Measurements from ENCODE around the gene AMER2.

AMER2 gene

DNA sequence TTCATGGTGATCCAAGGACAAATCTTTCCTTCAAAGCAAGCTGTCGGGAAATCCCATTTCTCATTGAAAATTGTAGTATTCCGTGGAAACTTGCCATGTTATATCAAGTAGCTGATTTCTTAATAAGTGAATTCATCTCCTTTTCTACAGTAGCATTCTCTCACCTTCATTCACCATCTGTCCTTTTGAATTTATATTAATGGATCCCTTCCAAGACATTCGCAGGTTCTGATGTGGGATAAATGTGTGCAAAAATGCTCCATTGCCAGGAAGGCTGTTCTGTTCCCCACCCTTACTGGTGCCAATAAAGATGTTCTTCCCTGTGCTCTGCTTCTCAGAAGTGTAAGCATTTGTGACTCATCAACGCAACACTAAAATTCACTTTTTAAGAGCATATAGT lies 36.2 kb downstream of the AMER2 start:
- Histone ChIP-seq H3K27ac (ENCODE audit: low read length) (no peak overlapping the region), H3K4me1 (ENCODE audit: control insufficient read depth, insufficient read depth, low read length) (peaks cover 6% of the 10 kb centered on the region; the same call in 1 of the 2 replicates), H3K9me3 (ENCODE audit: control insufficient read depth, insufficient read depth, low read length) (no peaks in the 10 kb centered on the region), H3K36me3 (ENCODE audit: control insufficient read depth, insufficient read depth, low read length) (no peaks in the 10 kb centered on the region), H3K4me3 (ENCODE audit: low read length) (no peak overlapping the region), H3K27me3 (ENCODE audit: control insufficient read depth, insufficient read depth, low read length) (no peaks in the 10 kb centered on the region)
- DNase-seq (ENCODE audit: low read depth, low spot score): no peak
- no CpG with 5 or more reads among the region's 4 CpGs for WGBS (ENCODE audit: insufficient coverage, insufficient read length)

- H3K36me3 ChIP-seq (ENCODE audit: control insufficient read depth, insufficient read depth, low read length): no peaks in the 10 kb centered on the region
- no peaks in the 10 kb centered on the region for H3K9me3 ChIP-seq (ENCODE audit: control insufficient read depth, insufficient read depth, low read length)
- no peak overlapping the region for H3K4me3 ChIP-seq (ENCODE audit: low read length)
- no peak overlapping the region for H3K27ac ChIP-seq (ENCODE audit: low read length)
- no peak for DNase-seq (ENCODE audit: low read depth, low spot score)
- peaks cover 5% of the 10 kb centered on the region; the same call in 1 of the 2 replicates for H3K4me1 ChIP-seq (ENCODE audit: control insufficient read depth, insufficient read depth, low read length)
- no peaks in the 10 kb centered on the region for H3K27me3 ChIP-seq (ENCODE audit: control insufficient read depth, insufficient read depth, low read length)
- no CpG with 5 or more reads among the region's 5 CpGs for WGBS (ENCODE audit: insufficient coverage, insufficient read length)
Observed at GRCh38 chr13:25132751-25133390, 39.2 kb downstream of the AMER2 start.

DNA sequence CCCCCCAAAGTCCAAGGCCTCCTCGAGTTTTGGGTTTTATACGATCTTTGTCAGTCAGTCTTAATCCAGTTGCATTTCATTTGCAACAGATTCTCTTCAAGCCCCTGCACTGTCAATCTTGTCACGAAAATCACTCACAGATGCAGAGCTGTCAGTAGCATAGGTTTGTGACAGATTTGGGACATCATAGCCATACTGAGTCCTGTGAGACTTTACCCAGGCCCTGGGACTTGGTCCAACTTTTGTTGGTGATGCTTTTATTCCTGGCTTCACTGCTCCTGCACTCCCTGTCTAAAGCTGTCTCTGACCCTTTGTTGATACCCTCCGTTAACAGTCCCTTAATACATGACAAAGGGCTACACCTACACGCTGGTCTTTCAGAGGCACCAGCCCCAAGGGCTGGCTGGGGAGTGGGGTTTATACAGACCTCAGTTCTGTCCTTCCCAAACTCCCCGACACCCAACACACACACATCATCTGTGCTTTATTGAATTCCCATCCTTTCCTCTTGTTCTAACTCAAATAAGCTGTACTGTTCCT lies 40.1 kb downstream of the AMER2 start:
- WGBS (ENCODE audit: insufficient coverage, insufficient read length): no CpG with 5 or more reads among the region's 6 CpGs
- H3K9me3 ChIP-seq (ENCODE audit: control insufficient read depth, insufficient read depth, low read length): no peaks in the 10 kb centered on the region
- no peak overlapping the region for H3K4me3 ChIP-seq (ENCODE audit: low read length)
- H3K27ac ChIP-seq (ENCODE audit: low read length): no peak overlapping the region
- no peaks in the 10 kb centered on the region for H3K36me3 ChIP-seq (ENCODE audit: control insufficient read depth, insufficient read depth, low read length)
- H3K27me3 ChIP-seq (ENCODE audit: control insufficient read depth, insufficient read depth, low read length): no peaks in the 10 kb centered on the region
- no peak for DNase-seq (ENCODE audit: low read depth, low spot score)
- peaks cover 4% of the 10 kb centered on the region; the same call in 1 of the 2 replicates for H3K4me1 ChIP-seq (ENCODE audit: control insufficient read depth, insufficient read depth, low read length)

DNA sequence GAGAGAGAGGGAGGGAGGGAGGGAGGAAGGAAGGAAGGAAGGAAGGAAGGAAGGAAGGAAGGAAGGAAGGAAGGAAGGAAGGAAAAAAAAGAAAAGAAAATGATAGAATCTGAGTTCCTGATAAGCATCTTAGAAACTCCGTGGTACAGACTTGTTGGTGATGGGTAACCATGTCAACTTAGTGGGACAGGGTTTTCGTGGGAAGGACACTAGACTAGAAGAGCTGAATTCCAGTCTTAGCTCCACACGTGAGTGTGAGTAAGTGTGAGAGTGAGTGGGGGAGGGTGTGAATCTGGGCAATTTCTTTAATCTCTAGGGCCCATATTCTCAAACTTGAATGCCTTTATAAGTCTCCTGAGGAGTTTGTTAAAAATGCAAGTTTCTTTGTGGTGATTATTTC lies 41.1 kb downstream of the AMER2 start:
- Histone ChIP-seq H3K27me3 (ENCODE audit: control insufficient read depth, insufficient read depth, low read length) (no peaks in the 10 kb centered on the region), H3K27ac (ENCODE audit: low read length) (no peak overlapping the region), H3K4me3 (ENCODE audit: low read length) (no peak overlapping the region), H3K4me1 (ENCODE audit: control insufficient read depth, insufficient read depth, low read length) (peaks cover 4% of the 10 kb centered on the region; the same call in 1 of the 2 replicates), H3K9me3 (ENCODE audit: control insufficient read depth, insufficient read depth, low read length) (no peaks in the 10 kb centered on the region), H3K36me3 (ENCODE audit: control insufficient read depth, insufficient read depth, low read length) (no peaks in the 10 kb centered on the region)
- no CpG with 5 or more reads among the region's 3 CpGs for WGBS (ENCODE audit: insufficient coverage, insufficient read length)
- no peak for DNase-seq (ENCODE audit: low read depth, low spot score)

DNA sequence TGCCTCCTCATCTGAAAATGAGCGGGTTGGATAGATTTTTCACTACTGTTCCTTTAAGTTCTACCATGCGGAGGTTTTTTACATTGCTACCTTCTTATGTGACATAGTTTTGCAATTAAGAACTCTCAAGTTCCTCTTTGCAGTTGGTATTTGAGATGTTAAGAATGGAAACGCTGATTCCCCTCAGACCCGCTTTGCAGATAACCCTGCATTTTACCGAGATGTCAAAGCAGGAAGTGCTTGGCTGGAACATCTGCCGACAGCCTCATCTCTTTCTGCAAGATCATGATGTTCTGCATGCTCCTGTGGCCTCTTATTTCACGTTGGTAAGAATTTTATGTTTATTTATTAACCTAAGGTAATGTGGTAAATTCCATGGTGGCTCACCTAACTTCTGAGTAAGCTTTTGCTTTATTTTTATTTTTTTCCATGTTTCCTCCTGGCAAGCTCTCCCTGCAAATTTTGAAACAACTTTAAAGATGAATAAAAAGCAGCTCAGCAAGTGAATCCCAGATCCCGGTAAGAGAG lies 53.6 kb downstream of the AMER2 start:
- H3K36me3 ChIP-seq (ENCODE audit: control insufficient read depth, insufficient read depth, low read length): no peaks in the 10 kb centered on the region; the same call in 1 of the 2 replicates
- no CpG with 5 or more reads among the region's 8 CpGs for WGBS (ENCODE audit: insufficient coverage, insufficient read length)
- no peaks in the 10 kb centered on the region for H3K27me3 ChIP-seq (ENCODE audit: control insufficient read depth, insufficient read depth, low read length)
- no peaks in the 10 kb centered on the region for H3K9me3 ChIP-seq (ENCODE audit: control insufficient read depth, insufficient read depth, low read length)
- no peak overlapping the region for H3K27ac ChIP-seq (ENCODE audit: low read length)
- peaks cover 4% of the 10 kb centered on the region for H3K4me1 ChIP-seq (ENCODE audit: control insufficient read depth, insufficient read depth, low read length)
- no peak for DNase-seq (ENCODE audit: low read depth, low spot score)
- H3K4me3 ChIP-seq (ENCODE audit: low read length): no peak overlapping the region

- DNase-seq (ENCODE audit: low read depth, low spot score): no peak
- no peak overlapping the region for H3K27ac ChIP-seq (ENCODE audit: low read length)
- H3K36me3 ChIP-seq (ENCODE audit: control insufficient read depth, insufficient read depth, low read length): no peaks in the 10 kb centered on the region; the same call in 1 of the 2 replicates
- H3K9me3 ChIP-seq (ENCODE audit: control insufficient read depth, insufficient read depth, low read length): no peaks in the 10 kb centered on the region
- H3K27me3 ChIP-seq (ENCODE audit: control insufficient read depth, insufficient read depth, low read length): no peaks in the 10 kb centered on the region
- peaks cover 4% of the 10 kb centered on the region for H3K4me1 ChIP-seq (ENCODE audit: control insufficient read depth, insufficient read depth, low read length)
- no CpG with 5 or more reads among the region's 16 CpGs for WGBS (ENCODE audit: insufficient coverage, insufficient read length)
- H3K4me3 ChIP-seq (ENCODE audit: low read length): no peak overlapping the region
Observed at GRCh38 chr13:25117312-25117711, 54.8 kb downstream of the AMER2 start.

GRCh38 chr13:25116044-25116443 lies 56.0 kb downstream of the AMER2 start:
- no peak for DNase-seq (ENCODE audit: low read depth, low spot score)
- WGBS (ENCODE audit: insufficient coverage, insufficient read length): no CpG with 5 or more reads among the region's 3 CpGs

GRCh38 chr13:25114220-25114619 lies 57.9 kb downstream of the AMER2 start:
- H3K9me3 ChIP-seq (ENCODE audit: control insufficient read depth, insufficient read depth, low read length): no peaks in the 10 kb centered on the region
- no peaks in the 10 kb centered on the region for H3K27me3 ChIP-seq (ENCODE audit: control insufficient read depth, insufficient read depth, low read length)
- no peak overlapping the region for H3K4me3 ChIP-seq (ENCODE audit: low read length)
- no CpG with 5 or more reads among the region's 3 CpGs for WGBS (ENCODE audit: insufficient coverage, insufficient read length)
- H3K4me1 ChIP-seq (ENCODE audit: control insufficient read depth, insufficient read depth, low read length): peaks cover 4% of the 10 kb centered on the region
- H3K27ac ChIP-seq (ENCODE audit: low read length): no peak overlapping the region
- H3K36me3 ChIP-seq (ENCODE audit: control insufficient read depth, insufficient read depth, low read length): no peaks in the 10 kb centered on the region; the same call in 1 of the 2 replicates
- DNase-seq (ENCODE audit: low read depth, low spot score): no peak

More at GRCh38 chr13:25116044-25116443, 56.0 kb downstream of the AMER2 start:
- Histone ChIP-seq H3K27ac (ENCODE audit: low read length) (no peak overlapping the region), H3K4me1 (ENCODE audit: control insufficient read depth, insufficient read depth, low read length) (peaks cover 4% of the 10 kb centered on the region), H3K36me3 (ENCODE audit: control insufficient read depth, insufficient read depth, low read length) (no peaks in the 10 kb centered on the region; the same call in 1 of the 2 replicates), H3K27me3 (ENCODE audit: control insufficient read depth, insufficient read depth, low read length) (no peaks in the 10 kb centered on the region), H3K4me3 (ENCODE audit: low read length) (no peak overlapping the region), H3K9me3 (ENCODE audit: control insufficient read depth, insufficient read depth, low read length) (no peaks in the 10 kb centered on the region)

- no peak for DNase-seq (ENCODE audit: low read depth, low spot score)
- no peaks in the 10 kb centered on the region for H3K27me3 ChIP-seq (ENCODE audit: control insufficient read depth, insufficient read depth, low read length)
Observed at GRCh38 chr13:25112695-25113255, 59.3 kb downstream of the AMER2 start.

More at GRCh38 chr13:25112695-25113255, 59.3 kb downstream of the AMER2 start:
- Histone ChIP-seq H3K4me1 (ENCODE audit: control insufficient read depth, insufficient read depth, low read length) (peaks cover 2% of the 10 kb centered on the region; the same call in 1 of the 2 replicates), H3K27ac (ENCODE audit: low read length) (no peak overlapping the region), H3K36me3 (ENCODE audit: control insufficient read depth, insufficient read depth, low read length) (no peaks in the 10 kb centered on the region; the same call in 1 of the 2 replicates), H3K9me3 (ENCODE audit: control insufficient read depth, insufficient read depth, low read length) (no peaks in the 10 kb centered on the region), H3K4me3 (ENCODE audit: low read length) (no peak overlapping the region)
- WGBS (ENCODE audit: insufficient coverage, insufficient read length): no CpG with 5 or more reads among the region's 3 CpGs

Measured in iPS DF 6.9 (cell line).